ENCODE results near the gene APOL6.
"Not testable (repeated sequence)": the region's sequence is repeated elsewhere in the genome, so short reads cannot be mapped to it uniquely, and the experiment has no call there.

The APOL6 gene

DNA sequence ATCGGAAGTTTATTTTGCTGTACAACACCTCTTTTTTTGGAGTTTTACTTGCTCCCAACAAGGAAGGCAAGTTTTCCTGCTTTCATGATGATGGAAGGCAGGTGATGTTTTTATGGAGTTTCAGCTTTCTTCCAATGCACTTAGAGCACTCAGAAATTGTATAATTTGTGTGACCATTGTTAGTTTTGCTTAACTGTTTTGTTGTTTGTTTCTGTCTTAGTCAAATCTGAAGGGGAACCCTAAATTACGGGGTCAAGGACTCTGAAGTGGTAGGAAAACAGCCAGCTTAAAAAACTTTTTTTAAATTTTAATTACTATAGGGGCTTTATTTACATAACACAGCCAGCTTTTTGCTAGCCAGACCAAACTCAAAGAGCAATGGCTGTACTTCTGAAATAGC, 14.7 kb downstream of the APOL6 start:
- no peak overlapping the region for H3K27ac ChIP-seq
- ChIA-PET CTCF (interaction anchor here (0.6 kb wide), 1 partner anchor 45 kb away, joined by 3 read pairs; no protein-coding TSS in a partner anchor), POLR2A (ENCODE audit: low non-redundant PET) (no interaction called here)
- no peak for DNase-seq (ENCODE audit: low spot score)
- TF ChIP-seq, protein P1, sequence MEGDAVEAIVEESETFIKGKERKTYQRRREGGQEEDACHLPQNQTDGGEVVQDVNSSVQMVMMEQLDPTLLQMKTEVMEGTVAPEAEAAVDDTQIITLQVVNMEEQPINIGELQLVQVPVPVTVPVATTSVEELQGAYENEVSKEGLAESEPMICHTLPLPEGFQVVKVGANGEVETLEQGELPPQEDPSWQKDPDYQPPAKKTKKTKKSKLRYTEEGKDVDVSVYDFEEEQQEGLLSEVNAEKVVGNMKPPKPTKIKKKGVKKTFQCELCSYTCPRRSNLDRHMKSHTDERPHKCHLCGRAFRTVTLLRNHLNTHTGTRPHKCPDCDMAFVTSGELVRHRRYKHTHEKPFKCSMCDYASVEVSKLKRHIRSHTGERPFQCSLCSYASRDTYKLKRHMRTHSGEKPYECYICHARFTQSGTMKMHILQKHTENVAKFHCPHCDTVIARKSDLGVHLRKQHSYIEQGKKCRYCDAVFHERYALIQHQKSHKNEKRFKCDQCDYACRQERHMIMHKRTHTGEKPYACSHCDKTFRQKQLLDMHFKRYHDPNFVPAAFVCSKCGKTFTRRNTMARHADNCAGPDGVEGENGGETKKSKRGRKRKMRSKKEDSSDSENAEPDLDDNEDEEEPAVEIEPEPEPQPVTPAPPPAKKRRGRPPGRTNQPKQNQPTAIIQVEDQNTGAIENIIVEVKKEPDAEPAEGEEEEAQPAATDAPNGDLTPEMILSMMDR (conservative IDR thresholded peaks at IDR 0.05; ENCODE audit: low read depth) = no peak

DNA sequence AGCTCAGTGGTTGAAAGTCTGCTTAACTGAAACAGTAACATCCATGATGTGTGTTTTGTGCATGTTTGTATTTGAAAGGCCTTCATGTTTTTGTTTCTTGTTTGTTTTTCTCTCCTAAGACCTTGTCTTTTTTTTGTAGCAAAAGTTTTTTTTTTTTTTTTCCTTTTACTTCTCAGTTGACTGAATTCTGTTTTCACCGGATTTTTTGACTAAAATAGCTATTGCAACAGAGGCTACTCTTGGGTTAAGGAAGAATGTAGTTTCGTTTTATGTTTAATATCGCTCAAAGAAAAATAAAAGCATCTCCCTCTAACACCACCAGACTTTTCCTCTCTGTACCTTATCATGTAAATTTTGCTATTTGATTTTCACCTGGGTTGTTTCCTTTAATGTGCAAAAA, 15.1 kb downstream of the APOL6 start:
- DNase-seq (ENCODE audit: low spot score) = no peak
- TF ChIP-seq, protein P1 (conservative IDR thresholded peaks at IDR 0.05; ENCODE audit: low read depth) = no peak
- ChIA-PET CTCF (no interaction called here), POLR2A (ENCODE audit: low non-redundant PET) (no interaction called here)
- no peak overlapping the region for H3K27ac ChIP-seq

DNA sequence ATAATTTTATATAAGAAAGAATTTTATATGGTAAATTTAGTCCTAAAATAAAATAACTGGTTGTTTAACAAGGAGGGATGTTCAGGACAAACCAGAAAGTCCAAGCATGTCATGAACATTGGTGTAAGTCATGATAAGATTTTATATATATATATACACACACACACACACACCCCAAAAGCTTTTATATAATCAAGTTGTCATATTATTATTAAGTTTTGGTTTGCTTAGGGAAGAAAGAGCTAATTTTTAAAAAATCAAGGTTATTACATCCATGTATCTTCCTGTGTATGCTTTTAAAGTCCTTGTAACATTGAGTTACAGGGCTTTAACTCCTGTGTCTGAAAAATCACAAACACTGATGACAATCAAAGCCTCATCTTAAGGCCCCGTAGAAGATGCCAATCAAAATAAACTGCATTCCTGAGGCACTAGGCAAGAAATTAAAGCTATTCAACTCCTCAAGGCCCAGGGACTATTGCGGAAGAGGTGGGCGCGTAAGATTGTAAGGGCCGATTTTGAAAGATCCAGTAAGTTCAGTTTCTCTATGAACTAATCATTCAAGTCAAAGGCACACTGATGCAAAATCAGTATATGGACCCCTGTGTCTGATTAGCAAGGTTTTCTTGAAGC, 16.8 kb downstream of the APOL6 start:
- TF ChIP-seq, protein P1 (conservative IDR thresholded peaks at IDR 0.05; ENCODE audit: low read depth) = no peak
- ChIA-PET POLR2A (ENCODE audit: low non-redundant PET) (no interaction called here), CTCF (interaction anchor here (0.6 kb wide), 1 partner anchor 401 kb away, joined by 3 read pairs; no protein-coding TSS in a partner anchor)
- H3K27ac ChIP-seq = no peak overlapping the region
- DNase-seq (ENCODE audit: low spot score) = no peak

DNA sequence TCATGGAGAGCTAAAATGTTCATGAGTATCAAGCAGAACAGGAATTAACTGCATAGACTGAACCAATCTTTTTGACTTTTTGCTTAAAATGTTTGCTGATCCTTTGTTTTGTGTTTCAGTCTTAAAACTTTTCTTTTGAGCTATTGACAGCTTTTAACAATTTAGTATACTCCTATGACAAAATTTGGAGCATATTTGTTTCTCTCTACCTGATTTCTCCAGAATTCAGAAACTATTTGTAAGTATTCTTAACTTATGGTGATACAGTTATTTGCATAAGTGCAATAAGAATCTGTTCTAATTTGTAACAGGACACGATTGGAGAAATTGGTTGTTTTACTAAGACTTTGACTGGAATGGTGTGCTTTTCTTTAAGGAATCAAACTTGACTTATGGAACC, 18.5 kb downstream of the APOL6 start:
- POLR2A ChIA-PET (ENCODE audit: low non-redundant PET); DNase-seq (ENCODE audit: low spot score); H3K27ac ChIP-seq; CTCF ChIA-PET: not testable (repeated sequence)

DNA sequence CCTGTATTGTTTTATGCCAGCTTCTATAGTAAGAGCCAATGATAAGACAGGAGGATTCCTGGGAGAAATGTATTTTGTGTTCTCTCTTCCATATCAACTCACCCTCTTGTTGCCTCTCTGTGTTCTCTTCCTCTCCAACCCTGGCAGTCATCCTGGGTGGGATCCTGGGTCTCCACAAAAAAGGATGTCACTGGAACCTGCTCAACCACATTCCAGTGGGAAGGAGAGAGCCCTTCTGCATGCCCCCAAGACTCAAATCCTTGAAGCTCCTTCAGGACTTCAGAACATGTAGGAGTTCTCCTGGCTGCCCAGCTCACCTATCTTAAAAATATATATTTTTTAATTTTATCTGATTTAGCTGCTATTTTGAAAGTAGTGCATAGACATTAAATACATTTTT, 26.1 kb downstream of the APOL6 start:
- CTCF ChIA-PET = no interaction called here
- POLR2A ChIA-PET (ENCODE audit: low non-redundant PET) = no interaction called here
- H3K27ac ChIP-seq = no peak overlapping the region
- no peak for DNase-seq (ENCODE audit: low spot score)
- TF ChIP-seq, protein P1 (conservative IDR thresholded peaks at IDR 0.05; ENCODE audit: low read depth) = no peak

DNA sequence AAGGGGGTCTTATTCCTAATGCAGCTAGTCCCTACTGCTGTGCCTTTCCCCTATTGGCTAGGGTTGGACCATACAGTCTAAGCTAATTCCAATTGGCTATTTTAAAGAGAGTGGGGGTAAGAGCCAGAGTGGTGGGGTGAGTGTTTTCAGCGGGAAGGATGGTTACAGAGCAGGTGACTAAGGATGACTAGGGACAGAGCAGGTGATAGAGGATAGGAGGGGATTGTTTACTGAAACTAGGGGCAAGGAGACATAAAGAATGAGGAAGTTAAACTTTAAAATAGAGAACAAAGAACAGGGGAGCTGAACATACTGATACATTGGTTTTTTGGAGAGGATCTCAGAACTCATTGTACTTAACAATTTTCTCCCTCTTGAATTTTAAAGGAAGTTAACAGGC, 27.8 kb downstream of the APOL6 start:
- CTCF ChIA-PET; POLR2A ChIA-PET (ENCODE audit: low non-redundant PET); DNase-seq (ENCODE audit: low spot score); H3K27ac ChIP-seq: not testable (repeated sequence)

DNA sequence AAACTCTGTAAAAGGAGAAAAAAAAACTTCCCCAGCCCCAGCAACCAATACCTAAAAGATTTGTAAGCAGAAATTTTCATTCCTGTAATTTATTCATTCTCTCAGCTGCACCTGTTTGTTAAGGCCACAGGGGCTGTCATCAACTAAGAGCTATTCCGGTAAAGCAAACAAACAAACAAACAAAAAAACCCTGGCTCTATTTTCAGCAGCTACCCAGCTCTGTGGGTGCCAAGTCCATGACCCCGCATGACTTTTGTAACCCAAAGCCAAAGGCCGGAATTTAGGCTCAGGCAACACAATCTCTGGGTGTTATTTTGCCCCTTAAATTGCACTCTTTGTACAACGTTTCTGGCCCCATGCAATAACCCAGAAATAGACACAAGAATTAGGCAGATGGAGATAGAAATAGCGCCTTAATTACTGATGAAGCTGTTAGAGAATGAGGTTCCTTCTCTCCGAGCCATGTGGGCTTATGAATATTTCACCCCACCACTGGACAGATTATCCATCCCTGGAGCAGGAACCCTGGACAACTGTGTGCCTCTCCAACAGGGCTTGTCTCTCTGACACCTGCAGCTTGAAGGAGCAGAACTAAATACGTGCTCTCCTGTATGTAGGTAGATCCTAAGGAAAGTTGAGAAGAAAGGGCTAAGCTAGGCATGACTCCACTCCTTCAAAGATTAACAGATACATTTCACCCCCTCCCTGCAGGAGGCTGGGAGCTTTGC, 29.4 kb downstream of the APOL6 start:
- CTCF ChIA-PET = interaction anchor here (0.8 kb wide), 1 partner anchor 159 kb away, joined by 3 read pairs; no protein-coding TSS in a partner anchor
- no peak for DNase-seq (ENCODE audit: low spot score)
- H3K27ac ChIP-seq = no peak overlapping the region
- POLR2A ChIA-PET (ENCODE audit: low non-redundant PET) = no interaction called here
- TF ChIP-seq, protein P1 (conservative IDR thresholded peaks at IDR 0.05; ENCODE audit: low read depth) = no peak

All from RWPE1 (cell line).